Activated naive CD8-positive, alpha-beta T cell treated with anti-CD3 and anti-CD28 coated beads for 36 hours (primary cell): ENCODE data around the gene KRTAP1-1. TPM values are rescaled to one million over a fixed set of nuclear protein-coding genes. Genes with fewer than 3 reads are reported as not detected.
"Not testable (repeated sequence)": the region's sequence is repeated elsewhere in the genome, so short reads cannot be mapped to it uniquely, and the experiment has no call there.

Source experiments
- DNase-seq: peaks from one replicate; pipeline ENCODE4 v3.0.0; 2021
- H3K27ac Mint-ChIP-seq: one replicate; pipeline ENCODE4 v1.8.0; 2022; ENCODE audit warnings: mild to moderate bottlenecking, moderate library complexity, mixed read lengths
- H3K27me3 Mint-ChIP-seq: one replicate; pipeline ENCODE4 v1.8.0; 2022; ENCODE audit warnings: mild to moderate bottlenecking, mixed read lengths
- H3K36me3 Mint-ChIP-seq: one replicate; pipeline ENCODE4 v1.8.0; 2021; ENCODE audit warnings: mild to moderate bottlenecking, mixed read lengths
- H3K4me1 Mint-ChIP-seq: one replicate; pipeline ENCODE4 v1.8.0; 2021; ENCODE audit warnings: mixed read lengths
- H3K4me3 Mint-ChIP-seq: one replicate; pipeline ENCODE4 v1.8.0; 2022; ENCODE audit warnings: mild to moderate bottlenecking, moderate library complexity, mixed read lengths
- H3K9me3 Mint-ChIP-seq: one replicate; pipeline ENCODE4 v1.8.0; 2022; ENCODE audit warnings: mixed read lengths
- total RNA-seq, 2 experiments: library from RNA; stranded (reverse); gene quantifications; one replicate each; pipeline ENCODE4 v1.2.3, GENCODE V29; 2021

Gene KRTAP1-1, protein sequence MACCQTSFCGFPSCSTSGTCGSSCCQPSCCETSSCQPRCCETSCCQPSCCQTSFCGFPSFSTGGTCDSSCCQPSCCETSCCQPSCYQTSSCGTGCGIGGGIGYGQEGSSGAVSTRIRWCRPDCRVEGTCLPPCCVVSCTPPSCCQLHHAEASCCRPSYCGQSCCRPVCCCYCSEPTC
- not detected for total RNA-seq

DNA sequence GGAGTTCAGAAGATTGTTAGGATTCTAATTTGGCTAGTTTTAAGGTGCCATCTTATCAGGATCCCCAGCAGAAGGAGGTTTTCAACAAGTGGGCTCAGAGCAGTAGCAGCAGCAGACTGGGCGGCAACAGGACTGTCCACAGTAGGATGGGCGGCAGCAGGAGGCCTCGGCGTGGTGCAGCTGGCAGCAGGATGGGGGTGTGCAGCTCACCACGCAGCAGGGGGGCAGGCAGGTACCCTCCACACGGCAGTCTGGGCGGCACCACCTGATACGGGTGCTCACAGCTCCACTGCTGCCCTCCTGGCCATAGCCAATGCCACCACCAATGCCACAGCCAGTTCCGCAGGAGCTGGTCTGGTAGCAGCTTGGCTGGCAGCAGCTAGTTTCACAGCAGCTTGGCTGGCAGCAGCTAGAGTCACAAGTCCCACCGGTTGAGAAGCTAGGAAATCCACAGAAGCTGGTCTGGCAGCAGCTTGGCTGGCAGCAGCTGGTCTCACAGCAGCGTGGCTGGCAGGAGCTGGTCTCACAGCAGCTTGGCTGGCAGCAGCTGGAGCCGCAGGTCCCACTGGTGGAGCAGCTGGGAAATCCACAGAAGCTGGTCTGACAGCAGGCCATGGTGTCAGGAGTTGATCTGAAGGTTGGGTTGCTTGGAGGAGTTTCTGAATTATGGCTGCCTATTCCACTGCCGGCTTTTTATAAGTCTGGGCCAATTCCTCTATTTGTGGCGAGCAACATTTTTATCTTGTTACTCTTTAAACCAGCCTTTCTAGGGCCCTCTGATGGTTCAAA is at the start of gene KRTAP1-1:
Gene KRTAP1-1 (minus strand): TSS at position 668 of the 789 bp plus-strand sequence. CDS start 53 bp downstream, at position 615.
- not testable (repeated sequence) for H3K36me3 Mint-ChIP-seq, H3K27me3 Mint-ChIP-seq, H3K4me3 Mint-ChIP-seq, DNase-seq, H3K4me1 Mint-ChIP-seq, H3K9me3 Mint-ChIP-seq, H3K27ac Mint-ChIP-seq

DNA sequence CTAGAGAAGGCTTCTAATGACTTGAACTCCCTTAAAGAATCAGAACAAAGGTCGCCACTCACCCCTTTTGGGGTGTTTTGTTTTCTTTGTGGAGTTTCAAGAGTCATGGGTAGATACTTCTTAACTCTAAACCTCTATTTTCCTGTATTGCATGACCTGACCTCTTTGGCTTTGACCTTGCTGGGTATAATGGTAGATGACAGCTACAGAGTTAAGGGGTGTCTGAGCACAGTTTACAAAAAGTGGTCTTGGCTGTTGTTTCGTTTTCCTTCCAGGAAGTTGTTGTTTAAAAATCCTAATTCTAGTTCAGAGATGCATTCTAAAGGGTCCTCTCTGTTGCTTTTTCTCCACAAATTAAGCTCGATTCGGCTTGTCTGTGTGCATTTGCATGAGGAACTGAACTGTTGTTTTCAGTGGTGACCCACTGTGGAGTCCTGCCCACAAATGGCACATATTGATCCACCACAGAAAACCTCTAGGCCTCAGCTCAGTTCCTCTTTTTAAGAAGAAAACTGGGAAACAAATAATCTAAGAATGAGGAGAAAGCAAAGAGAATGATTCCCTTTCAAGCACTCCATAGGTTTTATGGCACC is 47.6 kb upstream of the KRTAP1-1 start:
- not testable (repeated sequence) for H3K27ac Mint-ChIP-seq, H3K27me3 Mint-ChIP-seq, H3K4me1 Mint-ChIP-seq, H3K4me3 Mint-ChIP-seq, H3K36me3 Mint-ChIP-seq, DNase-seq, H3K9me3 Mint-ChIP-seq

DNA sequence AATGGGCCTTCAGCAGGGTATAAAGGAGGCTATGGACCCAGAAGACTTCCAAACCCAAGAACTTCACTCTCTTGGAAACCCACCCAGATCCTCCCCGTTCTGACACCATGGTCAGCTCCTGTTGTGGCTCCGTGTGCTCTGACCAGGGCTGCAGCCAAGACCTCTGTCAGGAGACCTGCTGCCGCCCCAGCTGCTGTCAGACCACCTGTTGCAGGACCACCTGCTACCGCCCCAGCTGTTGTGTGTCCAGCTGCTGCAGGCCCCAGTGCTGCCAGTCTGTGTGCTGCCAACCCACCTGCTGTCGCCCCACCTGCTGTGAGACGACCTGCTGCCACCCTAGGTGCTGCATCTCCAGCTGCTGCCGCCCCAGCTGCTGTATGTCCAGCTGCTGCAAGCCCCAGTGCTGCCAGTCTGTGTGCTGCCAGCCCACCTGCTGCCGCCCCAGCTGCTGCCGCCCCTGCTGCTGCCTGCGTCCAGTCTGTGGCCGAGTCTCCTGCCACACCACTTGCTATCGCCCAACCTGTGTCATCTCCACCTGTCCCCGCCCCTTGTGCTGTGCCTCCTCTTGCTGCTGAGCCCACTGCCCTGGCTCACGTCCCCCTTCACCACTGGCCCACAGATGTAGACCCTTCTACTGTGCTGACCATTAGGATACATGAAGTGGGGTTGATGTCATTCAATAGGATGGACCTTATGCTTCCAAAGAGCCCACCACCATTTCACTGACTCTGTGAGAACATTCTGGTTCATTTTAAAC is 43.0 kb upstream of the KRTAP1-1 start, which contains the start of gene KRTAP4-7:
Gene KRTAP4-7 (plus strand): TSS at position 51 of the 757 bp plus-strand sequence. CDS start 57 bp downstream, at position 108.
- H3K4me3 Mint-ChIP-seq, H3K27ac Mint-ChIP-seq, H3K4me1 Mint-ChIP-seq, H3K27me3 Mint-ChIP-seq, DNase-seq, H3K9me3 Mint-ChIP-seq, H3K36me3 Mint-ChIP-seq: not testable (repeated sequence)

DNA sequence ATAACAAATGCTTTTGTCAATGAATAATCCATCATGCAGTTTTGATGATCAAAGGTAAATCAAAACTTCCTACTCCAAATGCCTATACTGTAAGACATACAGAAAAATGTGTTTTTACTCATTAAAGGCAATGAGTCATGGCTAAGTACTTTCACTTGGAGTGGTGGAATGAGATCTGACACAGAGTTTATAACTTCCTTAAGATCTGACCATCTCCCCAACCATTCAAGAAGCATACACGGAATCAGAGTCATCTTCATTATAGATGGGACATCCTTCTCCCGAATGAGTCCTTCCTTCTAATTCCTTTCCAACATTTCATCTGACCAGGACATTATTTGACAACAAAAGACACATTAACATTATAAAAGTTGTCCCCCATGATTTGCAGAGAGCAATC is 42.2 kb upstream of the KRTAP1-1 start:
- not testable (repeated sequence) for H3K27ac Mint-ChIP-seq, DNase-seq, H3K36me3 Mint-ChIP-seq

DNA sequence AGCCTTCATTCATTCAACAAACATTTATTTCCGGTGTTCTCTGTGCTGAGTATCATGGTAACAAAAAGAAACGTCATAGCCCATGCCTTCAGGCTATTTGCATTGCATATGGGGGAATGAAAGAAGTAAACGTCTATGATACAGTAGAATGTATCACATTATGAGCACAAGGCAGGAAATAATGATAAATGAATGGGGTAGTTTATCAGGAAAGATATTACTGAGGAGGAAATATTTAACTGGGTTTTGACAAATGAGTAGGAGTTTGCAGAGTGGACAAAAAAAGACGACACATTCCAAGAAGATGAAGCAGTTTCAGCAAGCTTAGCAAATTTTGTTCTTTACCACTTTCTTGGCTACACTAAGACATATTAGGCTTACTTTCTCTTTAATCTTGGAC is 41.4 kb upstream of the KRTAP1-1 start:
- H3K36me3 Mint-ChIP-seq, result no peaks in the 10 kb centered on the region
- DNase-seq, result no peak
- H3K4me1 Mint-ChIP-seq, result no peaks in the 10 kb centered on the region
- H3K27ac Mint-ChIP-seq, result no peak overlapping the region
- H3K9me3 Mint-ChIP-seq, result no peaks in the 10 kb centered on the region
- no peak overlapping the region for H3K4me3 Mint-ChIP-seq
- H3K27me3 Mint-ChIP-seq, result peaks cover 2% of the 10 kb centered on the region

More for the DNA sequence above, 42.2 kb upstream of the KRTAP1-1 start:
- H3K27me3 Mint-ChIP-seq, H3K4me3 Mint-ChIP-seq, H3K4me1 Mint-ChIP-seq, H3K9me3 Mint-ChIP-seq: not testable (repeated sequence)

DNA sequence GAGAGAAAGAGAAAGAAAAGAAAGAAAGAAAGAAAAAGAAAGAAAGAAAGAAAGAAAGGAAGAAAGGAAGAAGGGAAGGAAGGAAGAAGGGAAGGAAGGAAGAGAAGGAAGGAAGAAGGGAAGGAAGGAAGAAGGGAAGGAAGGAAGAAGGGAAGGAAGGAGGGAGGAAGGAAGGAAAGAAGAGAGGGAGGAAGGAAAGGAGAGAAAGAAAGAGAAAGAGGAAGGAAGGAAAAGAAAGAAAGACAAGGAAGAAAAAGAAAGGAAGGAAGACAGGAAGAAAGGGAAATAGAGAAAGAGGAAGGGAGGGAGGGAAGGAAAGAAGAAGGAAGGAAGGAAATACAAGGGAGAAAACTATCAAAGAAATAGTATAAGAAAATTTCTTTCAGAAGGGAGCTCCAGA is 35.5 kb upstream of the KRTAP1-1 start:
- Mint-ChIP-seq H3K4me1 (no peaks in the 10 kb centered on the region), H3K9me3 (no peaks in the 10 kb centered on the region), H3K27me3 (peaks cover 15% of the 10 kb centered on the region), H3K36me3 (no peaks in the 10 kb centered on the region), H3K4me3 (no peak overlapping the region), H3K27ac (no peak overlapping the region)
- no peak for DNase-seq

DNA sequence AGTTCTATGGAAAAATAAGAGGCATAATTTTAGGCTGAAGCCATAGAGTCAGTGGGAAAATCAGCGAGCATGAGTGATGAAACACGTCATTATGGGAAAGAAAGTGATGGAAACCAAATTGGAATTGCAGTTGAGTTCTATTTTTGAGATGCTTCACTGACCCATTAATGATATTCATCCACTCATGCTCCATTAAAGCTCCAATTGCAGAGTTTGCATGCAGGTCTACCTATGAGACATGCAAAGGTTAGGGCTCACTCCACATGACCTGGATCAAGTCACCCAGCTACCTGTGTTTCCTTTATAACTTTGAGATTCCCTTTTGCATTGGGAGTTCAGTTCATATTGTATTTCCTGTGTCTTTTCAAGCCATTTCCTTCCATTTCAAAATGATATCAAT is 32.4 kb upstream of the KRTAP1-1 start:
- no peak for DNase-seq
- Mint-ChIP-seq H3K4me3 (no peak overlapping the region), H3K36me3 (no peaks in the 10 kb centered on the region), H3K27me3 (peaks cover 15% of the 10 kb centered on the region), H3K27ac (no peak overlapping the region), H3K9me3 (no peaks in the 10 kb centered on the region), H3K4me1 (peaks cover 2% of the 10 kb centered on the region)

DNA sequence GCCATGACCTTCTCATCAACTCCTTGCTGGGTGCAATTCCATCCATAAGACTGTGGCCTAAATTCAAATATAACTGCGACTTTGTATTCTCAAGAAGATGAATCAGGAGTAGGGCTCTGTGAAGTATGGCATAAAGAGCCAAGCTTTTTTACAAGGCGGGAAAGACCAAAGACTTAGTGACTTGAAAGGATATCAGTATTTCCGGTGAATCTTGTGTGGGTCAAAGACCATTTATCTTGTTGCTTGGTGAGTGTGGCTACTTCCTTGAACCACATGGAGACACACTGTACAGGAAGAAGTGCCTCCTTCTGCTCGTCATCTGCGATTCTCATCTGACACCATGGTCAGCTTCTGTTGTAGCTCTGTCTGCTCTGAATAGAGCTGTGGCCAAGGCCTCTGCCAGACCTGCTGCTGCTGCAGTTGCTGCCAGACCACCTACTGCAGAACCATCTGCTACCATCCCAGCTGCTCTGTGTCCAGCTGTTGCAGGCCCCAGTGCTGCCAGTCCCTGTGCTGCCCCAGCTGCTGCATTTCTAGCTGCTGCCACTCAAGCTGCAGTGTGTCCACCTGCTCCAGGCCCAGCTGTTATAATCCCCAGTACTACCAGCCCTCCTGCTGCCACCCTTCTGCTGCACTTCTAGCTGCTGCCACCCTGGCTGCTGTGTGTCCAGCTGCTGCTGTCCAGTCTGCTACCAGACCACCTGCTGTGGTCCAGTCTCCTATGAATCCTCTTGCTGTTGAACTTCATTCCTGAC is 30.5 kb upstream of the KRTAP1-1 start:
- no peaks in the 10 kb centered on the region for H3K9me3 Mint-ChIP-seq
- H3K36me3 Mint-ChIP-seq, result no peaks in the 10 kb centered on the region
- DNase-seq, result no peak
- peaks cover 11% of the 10 kb centered on the region for H3K27me3 Mint-ChIP-seq
- peaks cover 2% of the 10 kb centered on the region for H3K4me1 Mint-ChIP-seq
- H3K4me3 Mint-ChIP-seq, result no peak overlapping the region
- H3K27ac Mint-ChIP-seq, result no peak overlapping the region

DNA sequence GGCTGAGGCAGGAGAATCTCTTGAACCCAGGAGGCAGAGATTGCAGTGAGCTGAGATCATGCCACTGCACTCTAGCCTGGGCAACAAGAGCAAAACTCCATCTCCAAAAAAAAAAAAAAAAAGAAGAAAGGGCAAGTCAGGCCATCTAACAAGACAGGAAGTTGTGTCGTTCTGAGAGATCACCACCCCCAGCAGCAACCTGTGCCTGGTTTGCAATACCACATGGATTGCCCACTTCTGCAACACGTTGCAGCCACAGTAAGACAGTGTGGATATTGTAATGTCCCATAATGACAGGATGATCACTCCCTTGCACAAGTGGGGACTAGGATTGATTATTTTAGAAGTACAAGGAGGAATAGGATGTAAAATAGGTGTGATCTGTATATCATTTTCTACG is 27.8 kb upstream of the KRTAP1-1 start:
- Mint-ChIP-seq H3K27me3 (no peaks in the 10 kb centered on the region), H3K9me3 (no peaks in the 10 kb centered on the region), H3K36me3 (no peaks in the 10 kb centered on the region), H3K4me3 (no peak overlapping the region), H3K4me1 (peaks cover 2% of the 10 kb centered on the region), H3K27ac (no peak overlapping the region)
- no peak for DNase-seq

DNA sequence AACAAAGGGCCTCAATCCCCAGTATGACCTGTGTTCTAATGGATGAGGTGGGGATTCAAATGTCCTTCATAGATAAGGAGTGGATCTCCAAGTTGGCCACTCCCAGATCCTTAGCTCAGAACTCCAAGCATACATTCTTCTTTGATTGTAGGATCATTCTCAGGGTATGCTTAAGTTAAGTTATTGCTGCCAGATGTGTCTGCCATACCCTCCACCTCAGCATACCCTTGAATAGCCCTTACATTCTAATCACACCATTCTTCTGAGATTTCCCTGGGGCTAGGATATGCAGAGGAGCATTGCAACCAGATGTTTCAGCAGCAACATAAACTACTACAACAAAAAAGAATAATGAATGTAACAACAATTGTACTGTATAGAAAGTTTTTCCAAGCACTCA is 26.0 kb upstream of the KRTAP1-1 start:
- no peak overlapping the region for H3K27ac Mint-ChIP-seq
- no peaks in the 10 kb centered on the region for H3K9me3 Mint-ChIP-seq
- no peak overlapping the region for H3K4me3 Mint-ChIP-seq
- no peak for DNase-seq
- H3K36me3 Mint-ChIP-seq, result no peaks in the 10 kb centered on the region
- peaks cover 2% of the 10 kb centered on the region for H3K4me1 Mint-ChIP-seq
- no peaks in the 10 kb centered on the region for H3K27me3 Mint-ChIP-seq

DNA sequence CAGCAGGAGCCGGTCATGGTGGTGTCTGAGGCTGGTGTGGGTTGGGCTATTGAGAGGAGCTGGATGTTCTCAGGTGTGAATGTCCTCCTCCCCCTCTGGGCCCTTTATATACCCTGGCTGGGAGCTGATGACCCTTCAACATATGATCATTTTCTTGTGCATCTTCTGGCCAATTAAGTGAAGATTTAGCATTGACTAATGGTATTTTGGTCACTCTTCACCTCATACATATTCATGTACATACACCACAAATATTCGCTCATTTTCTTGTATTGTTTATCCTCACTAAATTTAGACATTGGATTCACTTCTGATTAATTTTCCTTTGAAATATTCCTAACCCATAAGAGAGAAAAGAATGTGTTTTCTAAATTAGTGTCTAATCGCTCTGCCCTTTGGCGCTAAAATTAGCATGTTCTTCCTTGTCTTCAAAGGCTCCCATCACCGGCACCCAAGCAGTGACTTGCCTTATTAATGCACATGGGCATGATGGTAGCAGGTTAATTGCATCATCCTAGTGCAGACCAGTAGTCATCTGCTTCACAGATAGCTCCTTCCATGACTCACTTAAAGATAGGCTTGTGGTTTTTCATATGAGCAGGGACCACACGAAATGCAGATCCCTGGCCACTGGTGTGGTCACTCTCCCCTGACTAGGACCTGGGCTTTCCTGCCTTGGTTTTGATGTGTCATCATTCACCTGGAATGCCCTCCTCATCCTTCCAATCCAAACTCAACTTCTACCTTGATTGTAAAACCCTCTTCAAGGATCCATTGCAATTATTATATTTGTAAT is 24.8 kb upstream of the KRTAP1-1 start, which contains the start of gene KRTAP2-4:
Gene KRTAP2-4 (minus strand): TSS at position 51 of the 796 bp plus-strand sequence. CDS start 34 bp downstream, at position 17.
- no peak for DNase-seq
- Mint-ChIP-seq H3K36me3 (no peaks in the 10 kb centered on the region), H3K4me1 (peaks cover 2% of the 10 kb centered on the region), H3K9me3 (no peaks in the 10 kb centered on the region), H3K27me3 (peaks cover 4% of the 10 kb centered on the region), H3K27ac (no peak within 1 kb of the TSS), H3K4me3 (no peak within 1 kb of the TSS)

DNA sequence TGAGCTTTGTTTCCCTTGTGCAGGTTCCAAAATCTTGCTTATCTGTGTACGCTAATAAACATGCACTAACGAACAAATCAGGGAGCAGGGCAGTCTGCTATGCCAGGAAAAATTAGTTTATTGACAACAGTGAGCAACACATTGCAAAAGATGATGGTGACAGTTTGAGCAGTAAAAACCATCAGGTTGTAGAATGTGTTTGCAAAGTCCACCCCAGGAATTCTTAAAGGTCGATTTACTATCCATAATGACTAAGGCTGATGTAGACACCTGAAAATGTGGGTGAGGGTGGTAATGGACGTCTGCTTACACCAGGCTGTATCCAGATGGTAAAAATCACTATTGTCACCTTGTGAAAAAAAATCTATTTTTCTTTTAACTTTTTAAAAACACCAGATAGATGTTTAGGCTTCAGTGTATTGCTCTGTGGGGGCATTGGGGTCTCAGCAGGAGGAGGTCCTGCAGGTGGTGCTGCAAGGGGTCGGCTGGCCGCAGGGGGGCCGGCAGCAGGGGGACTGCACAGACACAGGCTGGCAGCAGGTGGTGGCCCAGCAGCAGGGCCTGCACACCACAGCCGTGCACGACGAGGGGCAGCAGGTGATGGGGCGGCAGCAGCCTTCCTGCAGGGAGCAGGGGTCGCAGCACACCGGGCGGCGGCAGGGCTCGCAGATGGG is 23.9 kb upstream of the KRTAP1-1 start:
- H3K9me3 Mint-ChIP-seq, H3K36me3 Mint-ChIP-seq, H3K4me1 Mint-ChIP-seq, DNase-seq, H3K27ac Mint-ChIP-seq, H3K4me3 Mint-ChIP-seq: not testable (repeated sequence)
- H3K27me3 Mint-ChIP-seq, result peaks cover 13% of the 10 kb centered on the region

DNA sequence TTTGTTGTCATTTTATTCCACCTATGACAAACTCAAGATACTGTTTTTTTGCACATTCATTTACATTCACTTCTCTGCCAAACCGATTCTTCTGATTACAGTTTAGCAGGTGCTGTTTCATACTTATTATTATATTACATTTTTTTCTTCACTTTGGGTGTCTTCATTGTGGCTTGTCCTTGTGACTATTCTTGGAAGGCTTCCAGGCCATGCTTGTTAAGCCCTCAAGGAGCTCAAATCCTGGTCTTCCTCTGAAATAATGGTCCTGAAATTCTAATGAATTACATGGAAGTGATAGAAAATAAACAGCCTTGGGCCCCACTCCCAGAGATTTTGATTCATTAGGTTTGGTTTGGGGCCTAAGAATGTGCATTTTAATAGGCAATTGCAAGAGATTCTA is 23.1 kb upstream of the KRTAP1-1 start:
- H3K36me3 Mint-ChIP-seq, result no peaks in the 10 kb centered on the region
- no peak overlapping the region for H3K27ac Mint-ChIP-seq
- H3K4me3 Mint-ChIP-seq, result no peak overlapping the region
- peaks cover 2% of the 10 kb centered on the region for H3K4me1 Mint-ChIP-seq
- peaks cover 17% of the 10 kb centered on the region for H3K27me3 Mint-ChIP-seq
- H3K9me3 Mint-ChIP-seq, result no peaks in the 10 kb centered on the region
- no peak for DNase-seq
